HepG2 (cell line): ENCODE measurements around the gene BPIFB2.

Source experiments
- CTCF ChIP-seq: sonication (generic); formaldehyde crosslinking; IDR thresholded peaks from 2 replicates; pipeline ENCODE4 v1.5.0; 2020; ENCODE audit warnings: mild to moderate bottlenecking, missing genetic modification reagents, moderate library complexity
- SETDB1 ChIP-seq: sonication (generic); formaldehyde crosslinking; IDR thresholded peaks from 2 replicates; pipeline ENCODE4 v1.5.1; 2020; ENCODE audit warnings: missing genetic modification reagents, mild to moderate bottlenecking, borderline replicate concordance
- ZNF660 ChIP-seq: sonication (generic); formaldehyde crosslinking; IDR thresholded peaks from 2 replicates; pipeline ENCODE4 v1.5.1; 2020; ENCODE audit warnings: mild to moderate bottlenecking, low read depth, missing genetic modification reagents, borderline replicate concordance

DNA sequence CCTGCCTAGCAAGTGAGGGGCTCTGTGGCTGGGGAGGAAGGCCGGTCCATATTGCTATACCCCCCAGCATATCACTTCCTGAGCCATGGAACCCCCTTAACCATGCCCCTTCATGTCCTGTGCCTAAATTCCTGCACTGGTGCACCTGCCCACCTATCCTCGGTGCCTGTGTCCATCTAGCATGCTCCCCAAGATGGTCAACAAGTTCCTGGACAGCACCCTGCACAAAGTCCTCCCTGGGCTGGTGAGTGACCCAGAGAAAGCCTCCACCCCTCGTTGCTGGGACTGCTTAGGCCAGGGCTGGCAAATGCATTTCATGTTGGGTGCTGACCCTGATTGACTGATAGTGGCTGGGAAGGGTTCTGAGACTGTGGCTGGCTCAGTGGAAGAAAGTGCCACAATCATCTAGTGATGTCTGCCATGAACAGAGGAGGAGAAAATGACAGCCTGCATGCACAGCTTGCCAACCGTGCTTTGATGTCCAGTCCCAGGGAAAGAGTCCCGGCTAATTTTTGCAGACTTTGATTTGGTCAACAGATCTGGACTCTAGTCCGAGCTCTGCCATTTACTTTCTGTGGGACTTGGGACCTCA is 27.5 kb downstream of the BPIFB2 start:
- TF ChIP-seq SETDB1 (CRISPR knock-in tag) (no peak), CTCF (CRISPR knock-in tag) (no peak), ZNF660 (no peak)
